T-helper 1 cell treated with Interleukin-12 subunit alpha and Interleukin-12 subunit beta and Interleukin-4 antibody, amounts not matched to agents 30 μg/mL and 1 μg/mL, for 36 hours (primary cell): Measurements from ENCODE around the gene TNK2.

ENCODE experiments used
- H3K27ac Mint-ChIP-seq: one replicate; pipeline ENCODE4 v1.8.0; 2021; ENCODE audit warnings: mild to moderate bottlenecking, mixed read lengths
- H3K27me3 Mint-ChIP-seq: one replicate; pipeline ENCODE4 v1.8.0; 2021; ENCODE audit warnings: low read depth, mixed read lengths
- H3K36me3 Mint-ChIP-seq: one replicate; pipeline ENCODE4 v1.8.0; 2021; ENCODE audit warnings: low read depth, mixed read lengths
- H3K4me1 Mint-ChIP-seq: one replicate; pipeline ENCODE4 v1.8.0; 2021; ENCODE audit warnings: low read depth, mixed read lengths
- H3K4me3 Mint-ChIP-seq: one replicate; pipeline ENCODE4 v1.8.0; 2021; ENCODE audit warnings: mild to moderate bottlenecking, moderate library complexity, mixed read lengths
- H3K9me3 Mint-ChIP-seq: one replicate; pipeline ENCODE4 v1.8.0; 2021; ENCODE audit warnings: mixed read lengths

Gene TNK2

GRCh38 chr3:195887670-195888069 is 20.7 kb downstream of the TNK2 start:
- Mint-ChIP-seq H3K36me3 (peaks cover 7% of the 10 kb centered on the region), H3K27me3 (no peaks in the 10 kb centered on the region), H3K4me3 (no peak overlapping the region), H3K9me3 (no peaks in the 10 kb centered on the region), H3K4me1 (peaks cover 4% of the 10 kb centered on the region), H3K27ac (no peak overlapping the region)

- Mint-ChIP-seq H3K4me3 (no peak overlapping the region), H3K27me3 (no peaks in the 10 kb centered on the region), H3K9me3 (no peaks in the 10 kb centered on the region), H3K36me3 (peaks cover 7% of the 10 kb centered on the region), H3K4me1 (peaks cover 4% of the 10 kb centered on the region), H3K27ac (no peak overlapping the region)
These were observed 21.9 kb downstream of the TNK2 start for GRCh38 chr3:195886181-195887141.

GRCh38 chr3:195885036-195885891 is 23.1 kb downstream of the TNK2 start:
- Mint-ChIP-seq H3K9me3 (no peaks in the 10 kb centered on the region), H3K4me3 (no peak overlapping the region)

GRCh38 chr3:195884691-195885035 is 23.7 kb downstream of the TNK2 start:
- peaks cover 4% of the 10 kb centered on the region for H3K4me1 Mint-ChIP-seq
- H3K36me3 Mint-ChIP-seq, result peaks cover 7% of the 10 kb centered on the region
- no peaks in the 10 kb centered on the region for H3K27me3 Mint-ChIP-seq
- H3K9me3 Mint-ChIP-seq, result no peaks in the 10 kb centered on the region
- H3K27ac Mint-ChIP-seq, result no peak overlapping the region
- H3K4me3 Mint-ChIP-seq, result no peak overlapping the region

More at GRCh38 chr3:195885036-195885891, 23.1 kb downstream of the TNK2 start:
- Mint-ChIP-seq H3K27ac (no peak overlapping the region), H3K27me3 (no peaks in the 10 kb centered on the region), H3K36me3 (peaks cover 7% of the 10 kb centered on the region), H3K4me1 (peaks cover 4% of the 10 kb centered on the region)

GRCh38 chr3:195883801-195884200 is 24.6 kb downstream of the TNK2 start:
- Mint-ChIP-seq H3K36me3 (peaks cover 13% of the 10 kb centered on the region), H3K27me3 (no peaks in the 10 kb centered on the region), H3K4me1 (peaks cover 4% of the 10 kb centered on the region), H3K27ac (no peak overlapping the region), H3K9me3 (no peaks in the 10 kb centered on the region), H3K4me3 (no peak overlapping the region)

GRCh38 chr3:195883160-195883559 is 25.2 kb downstream of the TNK2 start:
- H3K27ac Mint-ChIP-seq, result no peak overlapping the region
- no peaks in the 10 kb centered on the region for H3K27me3 Mint-ChIP-seq
- H3K36me3 Mint-ChIP-seq, result peaks cover 13% of the 10 kb centered on the region
- no peak overlapping the region for H3K4me3 Mint-ChIP-seq
- H3K4me1 Mint-ChIP-seq, result peaks cover 4% of the 10 kb centered on the region
- H3K9me3 Mint-ChIP-seq, result no peaks in the 10 kb centered on the region

GRCh38 chr3:195882002-195882441 is 26.3 kb downstream of the TNK2 start:
- Mint-ChIP-seq H3K4me3 (no peak overlapping the region), H3K27me3 (no peaks in the 10 kb centered on the region), H3K27ac (no peak overlapping the region), H3K36me3 (peaks cover 13% of the 10 kb centered on the region), H3K9me3 (no peaks in the 10 kb centered on the region), H3K4me1 (peaks cover 2% of the 10 kb centered on the region)

GRCh38 chr3:195881276-195881988 is 26.9 kb downstream of the TNK2 start:
- peaks cover 14% of the 10 kb centered on the region for H3K36me3 Mint-ChIP-seq
- H3K9me3 Mint-ChIP-seq, result no peaks in the 10 kb centered on the region
- H3K27me3 Mint-ChIP-seq, result no peaks in the 10 kb centered on the region
- peaks cover 2% of the 10 kb centered on the region for H3K4me1 Mint-ChIP-seq
- H3K4me3 Mint-ChIP-seq, result no peak overlapping the region
- no peak overlapping the region for H3K27ac Mint-ChIP-seq

GRCh38 chr3:195880037-195880431 is 28.3 kb downstream of the TNK2 start:
- H3K9me3 Mint-ChIP-seq, result no peaks in the 10 kb centered on the region
- peaks cover 19% of the 10 kb centered on the region for H3K36me3 Mint-ChIP-seq
- no peaks in the 10 kb centered on the region for H3K4me1 Mint-ChIP-seq
- H3K4me3 Mint-ChIP-seq, result no peak overlapping the region
- no peaks in the 10 kb centered on the region for H3K27me3 Mint-ChIP-seq
- no peak overlapping the region for H3K27ac Mint-ChIP-seq

GRCh38 chr3:195879416-195880036 is 28.8 kb downstream of the TNK2 start:
- H3K27me3 Mint-ChIP-seq, result no peaks in the 10 kb centered on the region

GRCh38 chr3:195878424-195879274 is 29.7 kb downstream of the TNK2 start:
- Mint-ChIP-seq H3K4me3 (no peak overlapping the region), H3K27ac (no peak overlapping the region), H3K27me3 (no peaks in the 10 kb centered on the region), H3K36me3 (peaks cover 16% of the 10 kb centered on the region), H3K9me3 (no peaks in the 10 kb centered on the region), H3K4me1 (no peaks in the 10 kb centered on the region)

More at GRCh38 chr3:195879416-195880036, 28.8 kb downstream of the TNK2 start:
- Mint-ChIP-seq H3K27ac (no peak overlapping the region), H3K9me3 (no peaks in the 10 kb centered on the region), H3K4me3 (no peak overlapping the region), H3K36me3 (peaks cover 19% of the 10 kb centered on the region), H3K4me1 (no peaks in the 10 kb centered on the region)

GRCh38 chr3:195877767-195878423 is 30.5 kb downstream of the TNK2 start:
- Mint-ChIP-seq H3K9me3 (no peaks in the 10 kb centered on the region), H3K36me3 (peaks cover 12% of the 10 kb centered on the region), H3K4me1 (no peaks in the 10 kb centered on the region), H3K27me3 (no peaks in the 10 kb centered on the region), H3K27ac (no peak overlapping the region), H3K4me3 (no peak overlapping the region)
